GM21717 (cell line): Measurements from ENCODE around the gene TMCO1.
A peak's percentile ranks its signal among the peaks of the same experiment; 100 is the strongest.
"Not testable (repeated sequence)": the region's sequence is repeated elsewhere in the genome, so short reads cannot be mapped to it uniquely, and the experiment has no call there.

Experiments used
- ATAC-seq: cut with Tn5 transposase; IDR thresholded peaks from one replicate; pipeline ENCODE4 v1.9.1; 2021; ENCODE audit warnings: mild to moderate bottlenecking, moderate library complexity; ENCODE audit not compliant: unreplicated experiment

Gene TMCO1

GRCh38 chr1:165768513-165769394 lies at the start of gene TMCO1:
Gene TMCO1, minus strand, starts transcription at chr1:165768868. Its CDS starts 117 bp downstream, at chr1:165768751.
- peak; percentile 100 for ATAC-seq

GRCh38 chr1:165816826-165817497 lies 48.3 kb upstream of the TMCO1 start:
- ATAC-seq, result no peak

GRCh38 chr1:165816157-165816556 lies 47.5 kb upstream of the TMCO1 start:
- no peak for ATAC-seq

GRCh38 chr1:165815725-165816124 lies 47.1 kb upstream of the TMCO1 start:
- ATAC-seq, result no peak

GRCh38 chr1:165807613-165808012 lies 38.9 kb upstream of the TMCO1 start:
- ATAC-seq, result no peak

- ATAC-seq, result not testable (repeated sequence)
Observed at GRCh38 chr1:165804513-165804912, 35.8 kb upstream of the TMCO1 start.

- ATAC-seq, result no peak
Observed at GRCh38 chr1:165799387-165799786, 30.7 kb upstream of the TMCO1 start.

GRCh38 chr1:165795894-165796293 lies 27.2 kb upstream of the TMCO1 start:
- ATAC-seq, result no peak

- no peak for ATAC-seq
Observed at GRCh38 chr1:165793951-165794350, 25.3 kb upstream of the TMCO1 start.

GRCh38 chr1:165787741-165788140 lies 19.1 kb upstream of the TMCO1 start:
- no peak for ATAC-seq

GRCh38 chr1:165783519-165783918 lies 14.9 kb upstream of the TMCO1 start:
- not testable (repeated sequence) for ATAC-seq

- ATAC-seq, result not testable (repeated sequence)
Observed at GRCh38 chr1:165778197-165778596, 9.5 kb upstream of the TMCO1 start.

- ATAC-seq, result no peak
Observed at GRCh38 chr1:165773324-165773965, 4.8 kb upstream of the TMCO1 start.

GRCh38 chr1:165772739-165773138 lies 4.1 kb upstream of the TMCO1 start:
- no peak for ATAC-seq

GRCh38 chr1:165764277-165764676 lies 4.4 kb downstream of the TMCO1 start:
- ATAC-seq, result no peak

- no peak for ATAC-seq
Observed at GRCh38 chr1:165763442-165763841, 5.2 kb downstream of the TMCO1 start.

- no peak for ATAC-seq
Observed at GRCh38 chr1:165762725-165763124, 5.9 kb downstream of the TMCO1 start.

GRCh38 chr1:165759095-165759494 lies 9.6 kb downstream of the TMCO1 start:
- ATAC-seq, result no peak

- no peak for ATAC-seq
Observed at GRCh38 chr1:165755393-165756010, 13.2 kb downstream of the TMCO1 start.

GRCh38 chr1:165753934-165754333 lies 14.7 kb downstream of the TMCO1 start:
- ATAC-seq, result peak; percentile 92

GRCh38 chr1:165748550-165748949 lies 20.1 kb downstream of the TMCO1 start:
- no peak for ATAC-seq
